Tibial artery (tissue), 4 donors: Measurements from ENCODE around the gene NEDD9.

Experiments used
- DNase-seq, 2 donors: peaks; one replicate each; pipeline ENCODE4 v3.0.0-alpha.2; 2019
- H3K27ac ChIP-seq, 2 donors: fragments of 200-600 bp; sonication (generic) in 1 of 2; 1 replicate in 1 of 2; 2 replicates in 1 of 2; pipeline ENCODE4 v1.5.1; 2018 to 2019; ENCODE audit warnings: mild to moderate bottlenecking in 1 of 2
- H3K27me3 ChIP-seq, 2 donors: fragments of 200-600 bp; sonication (generic) in 1 of 2; one replicate each; pipeline versions ENCODE4 v1.5.1 to v1.6.0; 2016 to 2019
- H3K36me3 ChIP-seq, 3 donors: fragments of 200-600 bp; sonication (generic) in 2 of 3; one replicate each; pipeline ENCODE4 v1.5.1; 2016 to 2019; ENCODE audit warnings: mild to moderate bottlenecking in 2 of 3
- H3K4me1 ChIP-seq, 4 donors: fragments of 200-600 bp; sonication (generic) in 2 of 4; 1 replicate in 3 of 4; 2 replicates in 1 of 4; pipeline ENCODE4 v1.5.1; 2016 to 2019
- H3K4me3 ChIP-seq, 2 donors: fragments of 200-600 bp; sonication (generic) in 1 of 2; 1 replicate in 1 of 2; 2 replicates in 1 of 2; pipeline ENCODE4 v1.5.1; 2018 to 2019; ENCODE audit warnings: mild to moderate bottlenecking in 2 of 2
- H3K9me3 ChIP-seq, 3 donors: fragments of 200-600 bp; sonication (generic) in 1 of 3; one replicate each; pipeline ENCODE4 v1.5.1; 2016 to 2019
- CTCF ChIP-seq, 2 experiments: fragments of 200-600 bp in 1 of 2; fragments of 450-650 bp in 1 of 2; IDR thresholded peaks; one replicate each; pipeline ENCODE4 v1.5.1; 2017 to 2019; ENCODE audit warnings: antibody characterized with exemption in 2 of 2, mild to moderate bottlenecking in 1 of 2, moderate library complexity in 1 of 2
- intact Hi-C: fragments of 100-400 bp; cut with DNase I; formaldehyde crosslinking; loops from one replicate; pipeline ENCODE4 v1.15.0; 2023; ENCODE audit warnings: low total_unique reads

The NEDD9 gene

GRCh38 chr6:11231564-11232192, 790 bp downstream of the NEDD9 start:
- H3K36me3 ChIP-seq = no peaks in the 10 kb centered on the region
- DNase-seq = peak in 1 of 2 donors; percentile 71
- peak overlapping the region; percentile 63 to 76 for H3K4me3 ChIP-seq
- peak overlapping the region; percentile 79 to 84 for H3K27ac ChIP-seq
- no peaks in the 10 kb centered on the region for H3K9me3 ChIP-seq
- intact Hi-C loops = no loop called here
- H3K4me1 ChIP-seq = peaks cover 0 to 70% (median 25%) of the 10 kb centered on the region in 4 donors
- no peaks in the 10 kb centered on the region for H3K27me3 ChIP-seq
- TF ChIP-seq CTCF (IDR thresholded peaks at IDR 0.05) = no peak

GRCh38 chr6:11231108-11231463, 1.4 kb downstream of the NEDD9 start:
- H3K4me1 ChIP-seq = peaks cover 0 to 70% (median 22%) of the 10 kb centered on the region in 4 donors
- TF ChIP-seq CTCF (IDR thresholded peaks at IDR 0.05) = no peak

GRCh38 chr6:11230158-11231107, 2.0 kb downstream of the NEDD9 start:
- intact Hi-C loops = no loop called here
- peaks cover 0 to 69% (median 16%) of the 10 kb centered on the region in 4 donors for H3K4me1 ChIP-seq
- peak overlapping the region; percentile 63 to 76 for H3K4me3 ChIP-seq

More at GRCh38 chr6:11231108-11231463, 1.4 kb downstream of the NEDD9 start:
- Histone ChIP-seq H3K36me3 (no peaks in the 10 kb centered on the region), H3K27ac (peak overlapping the region; percentile 79 to 84), H3K9me3 (no peaks in the 10 kb centered on the region), H3K4me3 (peak overlapping the region; percentile 63 to 76), H3K27me3 (no peaks in the 10 kb centered on the region)
- no peak for DNase-seq
- intact Hi-C loops = no loop called here

GRCh38 chr6:11229655-11230046, 2.8 kb downstream of the NEDD9 start:
- TF ChIP-seq CTCF (IDR thresholded peaks at IDR 0.05) = no peak
- Histone ChIP-seq H3K9me3 (no peaks in the 10 kb centered on the region), H3K27ac (peak overlapping the region; percentile 79 to 84), H3K4me1 (peaks cover 0 to 77% (median 19%) of the 10 kb centered on the region in 4 donors), H3K27me3 (no peaks in the 10 kb centered on the region), H3K36me3 (no peaks in the 10 kb centered on the region), H3K4me3 (peak overlapping the region; percentile 63 to 76)
- no peak for DNase-seq
- intact Hi-C loops = no loop called here

More at GRCh38 chr6:11230158-11231107, 2.0 kb downstream of the NEDD9 start:
- Histone ChIP-seq H3K36me3 (no peaks in the 10 kb centered on the region), H3K27ac (peak overlapping the region; percentile 79 to 84), H3K27me3 (no peaks in the 10 kb centered on the region), H3K9me3 (no peaks in the 10 kb centered on the region)
- no peak for DNase-seq
- no peak for TF ChIP-seq CTCF (IDR thresholded peaks at IDR 0.05)

GRCh38 chr6:11228935-11229654, 3.4 kb downstream of the NEDD9 start:
- H3K4me3 ChIP-seq = peak overlapping the region; percentile 63 to 76
- H3K27ac ChIP-seq = peak overlapping the region; percentile 79 to 84
- DNase-seq = no peak
- no peaks in the 10 kb centered on the region for H3K36me3 ChIP-seq
- peaks cover 0 to 82% (median 22%) of the 10 kb centered on the region in 4 donors for H3K4me1 ChIP-seq
- H3K9me3 ChIP-seq = no peaks in the 10 kb centered on the region
- no peaks in the 10 kb centered on the region for H3K27me3 ChIP-seq
- intact Hi-C loops = no loop called here
- no peak for TF ChIP-seq CTCF (IDR thresholded peaks at IDR 0.05)
